GM19240 (cell line): Measurements from ENCODE around the gene RCOR2.
"Not testable (repeated sequence)": the region's sequence is repeated elsewhere in the genome, so short reads cannot be mapped to it uniquely, and the experiment has no call there.

Experiments used
- DNase-seq: peaks from one replicate; pipeline ENCODE4 v3.0.0; 2011; ENCODE audit warnings: low spot score; ENCODE audit not compliant: insufficient read length

The RCOR2 gene

GRCh38 chr11:63916837-63917691, at the start of gene RCOR2:
Gene RCOR2, minus strand, starts transcription at chr11:63917164. Its CDS starts 708 bp downstream, at chr11:63916456.
- peak; percentile 82 for DNase-seq

- no peak for DNase-seq
Observed at GRCh38 chr11:63966444-63966843, 49.5 kb upstream of the RCOR2 start.

GRCh38 chr11:63963895-63964294, 46.9 kb upstream of the RCOR2 start:
- not testable (repeated sequence) for DNase-seq

GRCh38 chr11:63961608-63962412, 44.8 kb upstream of the RCOR2 start:
- DNase-seq: no peak

- no peak for DNase-seq
Observed at GRCh38 chr11:63958008-63958407, 41.0 kb upstream of the RCOR2 start.

GRCh38 chr11:63952570-63952969, 35.6 kb upstream of the RCOR2 start:
- DNase-seq: no peak

GRCh38 chr11:63951779-63952536, 35.0 kb upstream of the RCOR2 start:
- DNase-seq: no peak

- no peak for DNase-seq
Observed at GRCh38 chr11:63945477-63946163, 28.7 kb upstream of the RCOR2 start.

GRCh38 chr11:63944987-63945386, 28.0 kb upstream of the RCOR2 start:
- DNase-seq: no peak

- DNase-seq: no peak
Observed at GRCh38 chr11:63942803-63943202, 25.8 kb upstream of the RCOR2 start.

GRCh38 chr11:63941901-63942300, 24.9 kb upstream of the RCOR2 start:
- DNase-seq: no peak

- DNase-seq: no peak
Observed at GRCh38 chr11:63940786-63941185, 23.8 kb upstream of the RCOR2 start.

- DNase-seq: no peak
Observed at GRCh38 chr11:63939397-63939891, 22.5 kb upstream of the RCOR2 start.

- peak; percentile 98 for DNase-seq
Observed at GRCh38 chr11:63938479-63939396, 21.8 kb upstream of the RCOR2 start, which contains the start of gene NAA40. Gene NAA40, plus strand, starts transcription at chr11:63939002. Its CDS starts 95 bp downstream, at chr11:63939097.

GRCh38 chr11:63937713-63938478, 20.9 kb upstream of the RCOR2 start:
- DNase-seq: no peak

- DNase-seq: no peak
Observed at GRCh38 chr11:63933459-63933858, 16.5 kb upstream of the RCOR2 start.

GRCh38 chr11:63931876-63932275, 14.9 kb upstream of the RCOR2 start:
- no peak for DNase-seq

- DNase-seq: no peak
Observed at GRCh38 chr11:63931045-63931444, 14.1 kb upstream of the RCOR2 start.

GRCh38 chr11:63929616-63930015, 12.7 kb upstream of the RCOR2 start:
- DNase-seq: no peak
